ENCODE results near the gene LZTR1.
A peak's percentile ranks its signal among the peaks of the same experiment; 100 is the strongest.

Gene LZTR1

GRCh38 chr22:20959578-20960461 lies 22.3 kb upstream of the LZTR1 start:
- peaks cover 49% of the 10 kb centered on the region for H3K27me3 ChIP-seq (ENCODE audit: control insufficient read depth, insufficient read depth, low read length, poor library complexity, severe bottlenecking)

GRCh38 chr22:20960609-20961008 lies 21.5 kb upstream of the LZTR1 start:
- no peak overlapping the region for H3K4me3 ChIP-seq (ENCODE audit: insufficient read depth, low read depth, low read length)
- H3K4me1 ChIP-seq (ENCODE audit: control insufficient read depth, insufficient read depth, low read length), result peaks cover 17% of the 10 kb centered on the region
- H3K27me3 ChIP-seq (ENCODE audit: control insufficient read depth, insufficient read depth, low read length, poor library complexity, severe bottlenecking), result peaks cover 56% of the 10 kb centered on the region
- H3K36me3 ChIP-seq (ENCODE audit: control insufficient read depth, insufficient read depth, low read length), result no peaks in the 10 kb centered on the region
- no peaks in the 10 kb centered on the region for H3K9me3 ChIP-seq (ENCODE audit: control insufficient read depth, low read length)
- no peak overlapping the region for H3K27ac ChIP-seq (ENCODE audit: insufficient read depth, low read depth, low read length, poor library complexity, severe bottlenecking)
- WGBS, 2 experiments, result 90 to 91% methylated on average over 4 of the region's 4 CpGs

More at GRCh38 chr22:20959578-20960461, 22.3 kb upstream of the LZTR1 start:
- Histone ChIP-seq H3K4me3 (ENCODE audit: insufficient read depth, low read depth, low read length) (no peak overlapping the region), H3K27ac (ENCODE audit: insufficient read depth, low read depth, low read length, poor library complexity, severe bottlenecking) (no peak overlapping the region), H3K9me3 (ENCODE audit: control insufficient read depth, low read length) (no peaks in the 10 kb centered on the region), H3K4me1 (ENCODE audit: control insufficient read depth, insufficient read depth, low read length) (peaks cover 11% of the 10 kb centered on the region), H3K36me3 (ENCODE audit: control insufficient read depth, insufficient read depth, low read length) (no peaks in the 10 kb centered on the region)
- 93 to 95% methylated on average over 20 of the region's 20 CpGs for WGBS, 2 experiments

GRCh38 chr22:20962491-20962945 lies 19.6 kb upstream of the LZTR1 start:
- WGBS, 2 experiments, result 86 to 94% methylated on average over 6 of the region's 6 CpGs
- Histone ChIP-seq H3K4me3 (ENCODE audit: insufficient read depth, low read depth, low read length) (no peak overlapping the region), H3K36me3 (ENCODE audit: control insufficient read depth, insufficient read depth, low read length) (no peaks in the 10 kb centered on the region), H3K27ac (ENCODE audit: insufficient read depth, low read depth, low read length, poor library complexity, severe bottlenecking) (no peak overlapping the region), H3K4me1 (ENCODE audit: control insufficient read depth, insufficient read depth, low read length) (peaks cover 26% of the 10 kb centered on the region), H3K9me3 (ENCODE audit: control insufficient read depth, low read length) (no peaks in the 10 kb centered on the region), H3K27me3 (ENCODE audit: control insufficient read depth, insufficient read depth, low read length, poor library complexity, severe bottlenecking) (peaks cover 47% of the 10 kb centered on the region)

GRCh38 chr22:20963201-20964052 lies 18.7 kb upstream of the LZTR1 start:
- H3K27ac ChIP-seq (ENCODE audit: insufficient read depth, low read depth, low read length, poor library complexity, severe bottlenecking), result no peak overlapping the region
- no peaks in the 10 kb centered on the region for H3K36me3 ChIP-seq (ENCODE audit: control insufficient read depth, insufficient read depth, low read length)
- H3K9me3 ChIP-seq (ENCODE audit: control insufficient read depth, low read length), result no peaks in the 10 kb centered on the region
- peaks cover 27% of the 10 kb centered on the region for H3K4me1 ChIP-seq (ENCODE audit: control insufficient read depth, insufficient read depth, low read length)
- peaks cover 38% of the 10 kb centered on the region for H3K27me3 ChIP-seq (ENCODE audit: control insufficient read depth, insufficient read depth, low read length, poor library complexity, severe bottlenecking)
- H3K4me3 ChIP-seq (ENCODE audit: insufficient read depth, low read depth, low read length), result no peak overlapping the region
- WGBS, 2 experiments, result 84 to 87% methylated on average over 7 of the region's 7 CpGs

GRCh38 chr22:20964090-20964798 lies 17.9 kb upstream of the LZTR1 start:
- Histone ChIP-seq H3K27me3 (ENCODE audit: control insufficient read depth, insufficient read depth, low read length, poor library complexity, severe bottlenecking) (peaks cover 34% of the 10 kb centered on the region), H3K4me1 (ENCODE audit: control insufficient read depth, insufficient read depth, low read length) (peaks cover 34% of the 10 kb centered on the region), H3K27ac (ENCODE audit: insufficient read depth, low read depth, low read length, poor library complexity, severe bottlenecking) (no peak overlapping the region), H3K9me3 (ENCODE audit: control insufficient read depth, low read length) (no peaks in the 10 kb centered on the region), H3K36me3 (ENCODE audit: control insufficient read depth, insufficient read depth, low read length) (no peaks in the 10 kb centered on the region), H3K4me3 (ENCODE audit: insufficient read depth, low read depth, low read length) (peak overlapping the region; percentile 35)
- 69 to 76% methylated on average over 6 of the region's 6 CpGs for WGBS, 2 experiments

GRCh38 chr22:20964799-20965103 lies 17.3 kb upstream of the LZTR1 start:
- H3K4me1 ChIP-seq (ENCODE audit: control insufficient read depth, insufficient read depth, low read length), result peaks cover 34% of the 10 kb centered on the region
- 3 to 5% methylated on average over 28 of the region's 28 CpGs for WGBS, 2 experiments
- peak overlapping the region; percentile 35 for H3K4me3 ChIP-seq (ENCODE audit: insufficient read depth, low read depth, low read length)
- H3K36me3 ChIP-seq (ENCODE audit: control insufficient read depth, insufficient read depth, low read length), result no peaks in the 10 kb centered on the region
- no peak overlapping the region for H3K27ac ChIP-seq (ENCODE audit: insufficient read depth, low read depth, low read length, poor library complexity, severe bottlenecking)
- no peaks in the 10 kb centered on the region for H3K9me3 ChIP-seq (ENCODE audit: control insufficient read depth, low read length)
- peaks cover 34% of the 10 kb centered on the region for H3K27me3 ChIP-seq (ENCODE audit: control insufficient read depth, insufficient read depth, low read length, poor library complexity, severe bottlenecking)

GRCh38 chr22:20965104-20965887 lies 16.8 kb upstream of the LZTR1 start:
- no peaks in the 10 kb centered on the region for H3K9me3 ChIP-seq (ENCODE audit: control insufficient read depth, low read length)
- no peaks in the 10 kb centered on the region for H3K36me3 ChIP-seq (ENCODE audit: control insufficient read depth, insufficient read depth, low read length)
- peaks cover 34% of the 10 kb centered on the region for H3K27me3 ChIP-seq (ENCODE audit: control insufficient read depth, insufficient read depth, low read length, poor library complexity, severe bottlenecking)
- H3K4me3 ChIP-seq (ENCODE audit: insufficient read depth, low read depth, low read length), result peak overlapping the region; percentile 33
- WGBS, 2 experiments, result 9 to 10% methylated on average over 65 of the region's 65 CpGs
- H3K4me1 ChIP-seq (ENCODE audit: control insufficient read depth, insufficient read depth, low read length), result peaks cover 34% of the 10 kb centered on the region
- no peak overlapping the region for H3K27ac ChIP-seq (ENCODE audit: insufficient read depth, low read depth, low read length, poor library complexity, severe bottlenecking)

GRCh38 chr22:20965888-20966855 lies 15.9 kb upstream of the LZTR1 start:
- H3K4me1 ChIP-seq (ENCODE audit: control insufficient read depth, insufficient read depth, low read length), result peaks cover 38% of the 10 kb centered on the region
- peaks cover 34% of the 10 kb centered on the region for H3K27me3 ChIP-seq (ENCODE audit: control insufficient read depth, insufficient read depth, low read length, poor library complexity, severe bottlenecking)
- H3K27ac ChIP-seq (ENCODE audit: insufficient read depth, low read depth, low read length, poor library complexity, severe bottlenecking), result no peak overlapping the region
- no peaks in the 10 kb centered on the region for H3K9me3 ChIP-seq (ENCODE audit: control insufficient read depth, low read length)
- H3K4me3 ChIP-seq (ENCODE audit: insufficient read depth, low read depth, low read length), result no peak overlapping the region
- no peaks in the 10 kb centered on the region for H3K36me3 ChIP-seq (ENCODE audit: control insufficient read depth, insufficient read depth, low read length)
- 85 to 88% methylated on average over 13 of the region's 13 CpGs for WGBS, 2 experiments
